ENCODE data around the gene FBXO47.
"Not testable (repeated sequence)": the region's sequence is repeated elsewhere in the genome, so short reads cannot be mapped to it uniquely, and the experiment has no call there.

The FBXO47 gene

DNA sequence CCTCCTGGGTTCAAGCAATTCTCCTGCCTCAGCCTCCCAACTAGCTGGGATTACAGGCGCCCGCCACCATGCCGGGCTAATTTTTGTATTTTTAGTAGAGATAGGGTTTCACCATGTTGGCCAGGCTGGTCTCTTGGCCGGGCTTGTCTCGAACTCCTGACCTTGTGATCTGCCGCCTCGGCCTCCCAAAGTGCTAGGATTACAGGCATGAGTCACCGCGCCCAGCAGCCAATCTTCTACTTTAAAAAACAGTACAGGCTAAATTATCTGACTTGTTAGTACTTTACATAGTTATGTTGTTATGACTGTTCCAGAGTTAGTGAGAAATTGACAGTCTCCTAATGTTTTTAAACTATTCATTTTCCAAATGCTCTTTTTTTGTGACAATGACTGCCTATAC lies 33.2 kb downstream of the FBXO47 start:
- not testable (repeated sequence) for H3K27ac ChIP-seq (ENCODE audit: low read depth, low read length); H3K4me3 ChIP-seq (ENCODE audit: low read length); H3K27me3 ChIP-seq (ENCODE audit: control insufficient read depth, insufficient read depth, low read length); H3K9ac ChIP-seq (ENCODE audit: low read length); H3K36me3 ChIP-seq (ENCODE audit: control insufficient read depth, insufficient read depth, low read length); H3K4me1 ChIP-seq (ENCODE audit: control insufficient read depth, insufficient read depth, low read length)

DNA sequence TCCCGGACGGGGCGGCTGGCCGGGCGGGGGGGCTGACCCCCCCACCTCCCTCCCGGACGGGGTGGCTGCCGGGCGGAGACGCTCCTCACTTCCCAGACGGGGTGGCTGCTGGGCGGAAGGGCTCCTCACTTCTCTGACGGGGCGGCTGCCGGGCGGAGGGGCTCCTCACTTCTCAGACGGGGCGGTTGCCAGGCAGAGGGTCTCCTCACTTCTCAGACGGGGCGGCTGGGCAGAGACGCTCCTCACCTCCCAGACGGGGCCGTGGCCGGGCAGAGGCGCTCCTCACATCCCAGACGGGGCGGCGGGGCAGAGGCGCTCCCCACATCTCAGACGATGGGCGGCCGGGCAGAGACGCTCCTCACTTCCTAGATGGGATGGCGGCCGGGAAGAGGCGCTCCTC lies 36.4 kb downstream of the FBXO47 start:
- not testable (repeated sequence) for H3K27ac ChIP-seq (ENCODE audit: low read depth, low read length); H3K9ac ChIP-seq (ENCODE audit: low read length); H3K4me3 ChIP-seq (ENCODE audit: low read length); H3K4me1 ChIP-seq (ENCODE audit: control insufficient read depth, insufficient read depth, low read length); H3K27me3 ChIP-seq (ENCODE audit: control insufficient read depth, insufficient read depth, low read length); H3K36me3 ChIP-seq (ENCODE audit: control insufficient read depth, insufficient read depth, low read length)

DNA sequence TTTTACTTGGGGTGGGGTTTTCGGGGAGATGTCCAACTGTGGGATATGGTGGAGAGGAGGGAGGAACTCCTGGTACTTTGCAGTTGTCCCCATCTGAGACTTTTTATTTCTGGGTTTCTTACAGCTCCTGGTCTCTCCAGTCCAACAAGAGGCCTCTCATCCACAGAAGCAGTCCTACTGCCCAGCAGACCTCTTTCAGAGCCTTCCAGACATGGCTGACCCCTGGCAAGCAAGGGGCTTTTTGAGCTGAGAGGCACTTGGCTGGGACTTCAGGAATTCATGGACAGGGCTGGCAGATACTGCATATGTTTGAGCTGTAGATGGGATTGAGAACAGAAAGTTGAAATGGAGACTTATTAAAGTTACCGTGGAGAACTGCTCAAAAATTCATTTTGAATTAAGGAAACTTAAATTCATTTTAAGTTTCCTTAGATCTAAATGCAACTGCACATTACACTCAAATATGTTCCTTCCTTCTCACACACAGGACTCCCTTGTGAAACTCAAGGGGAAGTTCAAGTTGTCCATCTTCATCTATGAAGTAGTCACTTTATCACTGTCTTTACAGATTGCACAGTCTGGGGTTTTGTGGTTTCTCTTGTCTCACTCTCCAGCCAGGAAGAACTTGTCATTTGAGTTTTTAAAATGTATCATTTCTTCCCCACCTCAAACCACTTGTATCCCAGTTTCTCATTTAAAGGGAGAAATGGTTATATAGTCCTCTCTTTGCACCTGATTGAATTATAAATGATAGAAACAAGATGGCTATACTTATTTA lies 40.7 kb downstream of the FBXO47 start:
- H3K4me1 ChIP-seq (ENCODE audit: control insufficient read depth, insufficient read depth, low read length): peaks cover 23% of the 10 kb centered on the region
- H3K27me3 ChIP-seq (ENCODE audit: control insufficient read depth, insufficient read depth, low read length): no peaks in the 10 kb centered on the region
- H3K27ac ChIP-seq (ENCODE audit: low read depth, low read length): no peak overlapping the region
- H3K9ac ChIP-seq (ENCODE audit: low read length): no peak overlapping the region
- no peaks in the 10 kb centered on the region for H3K36me3 ChIP-seq (ENCODE audit: control insufficient read depth, insufficient read depth, low read length)
- no peak overlapping the region for H3K4me3 ChIP-seq (ENCODE audit: low read length)

DNA sequence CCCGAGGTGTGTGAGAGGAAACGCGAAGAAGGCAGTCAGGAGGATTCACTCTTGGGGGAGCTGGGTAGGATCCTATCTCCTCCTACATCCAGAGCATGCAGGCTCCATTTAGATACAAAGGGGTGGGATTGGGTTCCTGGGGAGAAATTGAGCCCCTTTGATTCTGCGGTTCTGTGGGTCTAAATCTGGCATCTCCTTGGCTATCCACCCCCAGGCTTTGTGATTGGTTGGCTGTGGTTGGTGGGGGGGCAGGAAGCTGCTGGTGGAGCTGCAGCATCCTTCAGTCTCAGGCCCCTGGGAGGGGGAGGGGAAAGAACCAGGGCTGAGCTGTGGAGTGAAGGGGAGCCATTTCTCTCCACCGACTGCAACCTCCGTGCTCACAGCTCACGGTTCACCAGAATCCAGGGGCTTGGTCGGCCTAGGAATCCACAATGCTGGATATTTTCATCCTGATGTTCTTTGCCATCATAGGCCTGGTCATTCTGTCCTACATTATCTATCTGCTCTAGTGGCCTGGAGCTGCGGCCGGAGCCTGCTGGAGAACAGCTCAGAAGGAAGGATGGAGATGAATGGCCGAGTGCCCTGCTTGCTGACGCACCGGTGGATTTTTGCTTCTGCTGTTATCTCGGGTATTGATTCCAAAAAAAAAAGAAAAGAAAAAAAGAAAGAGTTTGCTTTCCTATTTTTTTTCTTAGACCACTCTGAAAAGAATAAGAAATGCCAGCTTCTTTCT lies 41.8 kb downstream of the FBXO47 start, which contains the start of gene LASP1NB:
LASP1NB (plus strand) TSS at position 352 of the 733 bp plus-strand sequence.
- peak within 1 kb of the TSS; percentile 51 for H3K4me3 ChIP-seq (ENCODE audit: low read length)
- H3K27me3 ChIP-seq (ENCODE audit: control insufficient read depth, insufficient read depth, low read length): no peaks in the 10 kb centered on the region
- H3K9ac ChIP-seq (ENCODE audit: low read length): no peak within 1 kb of the TSS
- H3K4me1 ChIP-seq (ENCODE audit: control insufficient read depth, insufficient read depth, low read length): peaks cover 28% of the 10 kb centered on the region
- no peaks in the 10 kb centered on the region for H3K36me3 ChIP-seq (ENCODE audit: control insufficient read depth, insufficient read depth, low read length)
- H3K27ac ChIP-seq (ENCODE audit: low read depth, low read length): no peak within 1 kb of the TSS

DNA sequence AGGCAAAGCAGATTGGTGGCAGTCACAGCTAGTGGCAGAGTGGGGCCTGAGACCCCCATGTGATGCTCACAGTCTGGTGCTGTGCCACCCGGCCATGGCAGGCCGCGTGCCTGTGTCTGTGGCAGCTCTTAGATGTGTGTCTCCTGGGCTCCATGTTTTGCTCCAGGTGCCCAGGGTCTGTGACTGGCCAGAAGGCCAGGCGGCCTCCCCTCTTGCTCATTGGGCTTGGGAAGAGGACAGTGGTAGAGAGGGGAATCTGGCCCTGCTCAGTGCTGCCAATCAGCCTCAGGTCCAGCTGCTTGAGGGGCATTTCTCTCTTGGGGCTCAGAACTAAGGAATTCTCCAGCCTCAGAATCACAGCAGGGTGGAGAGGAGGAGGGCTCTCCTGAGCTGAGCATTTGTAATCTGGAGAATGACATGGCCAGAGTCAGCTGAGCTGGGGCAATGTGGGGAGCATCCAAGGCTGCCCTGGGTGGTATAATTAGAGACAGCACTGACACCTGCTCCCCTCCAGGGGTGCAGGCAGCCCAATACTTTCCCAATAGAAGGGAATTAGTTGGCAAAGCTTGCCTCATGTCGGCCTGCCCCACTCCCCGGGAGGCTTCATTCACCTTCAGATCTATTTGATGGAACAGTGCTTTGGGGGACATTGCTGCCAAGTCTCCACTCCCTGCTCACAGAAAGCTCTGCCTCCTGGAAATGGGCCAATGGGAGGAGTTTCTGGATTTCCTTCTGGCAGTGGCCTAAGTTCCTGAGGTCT lies 44.5 kb downstream of the FBXO47 start:
- H3K9ac ChIP-seq (ENCODE audit: low read length): no peak overlapping the region
- peaks cover 33% of the 10 kb centered on the region for H3K4me1 ChIP-seq (ENCODE audit: control insufficient read depth, insufficient read depth, low read length)

DNA sequence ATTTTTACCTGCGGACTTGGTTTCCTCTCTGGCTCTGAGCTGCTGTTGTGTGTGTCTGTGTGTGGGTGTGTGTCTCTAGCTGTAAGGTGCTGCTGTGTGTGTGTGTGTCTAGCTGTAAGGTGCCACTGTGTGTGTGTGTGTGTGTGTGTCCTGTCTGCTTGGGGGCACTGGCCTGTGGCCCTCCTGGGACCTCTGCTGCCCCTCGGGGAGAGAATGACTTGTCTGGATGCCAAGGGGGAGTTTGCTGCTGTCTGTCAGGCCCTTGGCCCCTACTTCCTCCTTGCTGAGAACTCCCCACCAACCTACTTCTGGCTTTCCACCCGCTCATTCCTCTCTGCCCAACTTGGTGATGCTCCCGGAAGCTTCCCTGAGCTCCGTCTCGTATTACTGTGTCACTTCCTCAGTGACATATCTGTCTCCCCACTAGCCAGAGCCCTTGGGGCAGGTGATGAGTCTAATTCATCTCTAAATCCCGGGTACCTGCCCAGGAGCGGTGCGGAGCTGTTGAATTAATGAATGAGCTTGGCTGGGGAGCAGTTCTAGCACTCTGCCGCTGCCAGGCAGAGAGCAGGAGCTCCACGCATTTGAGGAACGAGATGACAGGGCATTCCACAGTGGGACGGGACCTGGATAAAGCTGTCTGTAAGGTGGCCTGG lies 45.3 kb downstream of the FBXO47 start:
- H3K27me3 ChIP-seq (ENCODE audit: control insufficient read depth, insufficient read depth, low read length): no peaks in the 10 kb centered on the region
- H3K4me3 ChIP-seq (ENCODE audit: low read length): no peak overlapping the region
- peaks cover 33% of the 10 kb centered on the region for H3K4me1 ChIP-seq (ENCODE audit: control insufficient read depth, insufficient read depth, low read length)
- peak overlapping the region; percentile 77 for H3K27ac ChIP-seq (ENCODE audit: low read depth, low read length)
- peaks cover 19% of the 10 kb centered on the region for H3K36me3 ChIP-seq (ENCODE audit: control insufficient read depth, insufficient read depth, low read length)
- peak overlapping the region; percentile 21 for H3K9ac ChIP-seq (ENCODE audit: low read length)

More for the DNA sequence above, 44.5 kb downstream of the FBXO47 start:
- no peak overlapping the region for H3K4me3 ChIP-seq (ENCODE audit: low read length)
- peaks cover 15% of the 10 kb centered on the region for H3K36me3 ChIP-seq (ENCODE audit: control insufficient read depth, insufficient read depth, low read length)
- no peaks in the 10 kb centered on the region for H3K27me3 ChIP-seq (ENCODE audit: control insufficient read depth, insufficient read depth, low read length)
- peak overlapping the region; percentile 77 for H3K27ac ChIP-seq (ENCODE audit: low read depth, low read length)

DNA sequence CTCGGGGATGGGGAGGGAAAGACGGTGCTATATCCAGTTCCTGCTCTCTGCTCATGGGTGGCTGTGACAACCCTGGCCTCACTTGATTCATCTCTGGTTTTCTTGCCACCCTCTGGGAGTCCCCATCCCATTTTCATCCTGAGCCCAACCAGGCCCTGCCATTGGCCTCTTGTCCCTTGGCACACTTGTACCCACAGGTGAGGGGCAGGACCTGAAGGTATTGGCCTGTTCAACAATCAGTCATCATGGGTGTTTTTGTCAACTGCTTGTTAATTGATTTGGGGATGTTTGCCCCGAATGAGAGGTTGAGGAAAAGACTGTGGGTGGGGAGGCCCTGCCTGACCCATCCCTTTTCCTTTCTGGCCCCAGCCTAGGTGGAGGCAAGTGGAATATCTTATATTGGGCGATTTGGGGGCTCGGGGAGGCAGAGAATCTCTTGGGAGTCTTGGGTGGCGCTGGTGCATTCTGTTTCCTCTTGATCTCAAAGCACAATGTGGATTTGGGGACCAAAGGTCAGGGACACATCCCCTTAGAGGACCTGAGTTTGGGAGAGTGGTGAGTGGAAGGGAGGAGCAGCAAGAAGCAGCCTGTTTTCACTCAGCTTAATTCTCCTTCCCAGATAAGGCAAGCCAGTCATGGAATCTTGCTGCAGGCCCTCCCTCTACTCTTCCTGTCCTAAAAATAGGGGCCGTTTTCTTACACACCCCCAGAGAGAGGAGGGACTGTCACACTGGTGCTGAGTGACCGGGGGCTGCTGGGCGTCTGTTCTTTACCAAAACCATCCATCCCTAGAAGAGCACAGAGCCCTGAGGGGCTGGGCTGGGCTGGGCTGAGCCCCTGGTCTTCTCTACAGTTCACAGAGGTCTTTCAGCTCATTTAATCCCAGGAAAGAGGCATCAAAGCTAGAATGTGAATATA lies 46.6 kb downstream of the FBXO47 start:
- no peaks in the 10 kb centered on the region for H3K27me3 ChIP-seq (ENCODE audit: control insufficient read depth, insufficient read depth, low read length)
- peaks cover 22% of the 10 kb centered on the region for H3K36me3 ChIP-seq (ENCODE audit: control insufficient read depth, insufficient read depth, low read length)

DNA sequence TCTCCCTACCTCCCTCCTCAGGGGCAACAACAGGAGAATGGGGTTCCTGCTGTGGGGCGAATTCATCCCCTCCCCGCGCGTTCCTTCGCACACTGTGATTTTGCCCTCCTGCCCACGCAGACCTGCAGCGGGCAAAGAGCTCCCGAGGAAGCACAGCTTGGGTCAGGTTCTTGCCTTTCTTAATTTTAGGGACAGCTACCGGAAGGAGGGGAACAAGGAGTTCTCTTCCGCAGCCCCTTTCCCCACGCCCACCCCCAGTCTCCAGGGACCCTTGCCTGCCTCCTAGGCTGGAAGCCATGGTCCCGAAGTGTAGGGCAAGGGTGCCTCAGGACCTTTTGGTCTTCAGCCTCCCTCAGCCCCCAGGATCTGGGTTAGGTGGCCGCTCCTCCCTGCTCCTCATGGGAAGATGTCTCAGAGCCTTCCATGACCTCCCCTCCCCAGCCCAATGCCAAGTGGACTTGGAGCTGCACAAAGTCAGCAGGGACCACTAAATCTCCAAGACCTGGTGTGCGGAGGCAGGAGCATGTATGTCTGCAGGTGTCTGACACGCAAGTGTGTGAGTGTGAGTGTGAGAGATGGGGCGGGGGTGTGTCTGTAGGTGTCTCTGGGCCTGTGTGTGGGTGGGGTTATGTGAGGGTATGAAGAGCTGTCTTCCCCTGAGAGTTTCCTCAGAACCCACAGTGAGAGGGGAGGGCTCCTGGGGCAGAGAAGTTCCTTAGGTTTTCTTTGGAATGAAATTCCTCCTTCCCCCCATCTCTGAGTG lies 47.7 kb downstream of the FBXO47 start:
- Histone ChIP-seq H3K9ac (ENCODE audit: low read length) (no peak overlapping the region), H3K27me3 (ENCODE audit: control insufficient read depth, insufficient read depth, low read length) (no peaks in the 10 kb centered on the region), H3K27ac (ENCODE audit: low read depth, low read length) (no peak overlapping the region), H3K4me3 (ENCODE audit: low read length) (no peak overlapping the region), H3K4me1 (ENCODE audit: control insufficient read depth, insufficient read depth, low read length) (peaks cover 29% of the 10 kb centered on the region), H3K36me3 (ENCODE audit: control insufficient read depth, insufficient read depth, low read length) (peaks cover 30% of the 10 kb centered on the region)

More for the DNA sequence above, 46.6 kb downstream of the FBXO47 start:
- H3K4me3 ChIP-seq (ENCODE audit: low read length): no peak overlapping the region
- H3K9ac ChIP-seq (ENCODE audit: low read length): no peak overlapping the region
- H3K27ac ChIP-seq (ENCODE audit: low read depth, low read length): peak overlapping the region; percentile 66
- peaks cover 25% of the 10 kb centered on the region for H3K4me1 ChIP-seq (ENCODE audit: control insufficient read depth, insufficient read depth, low read length)

DNA sequence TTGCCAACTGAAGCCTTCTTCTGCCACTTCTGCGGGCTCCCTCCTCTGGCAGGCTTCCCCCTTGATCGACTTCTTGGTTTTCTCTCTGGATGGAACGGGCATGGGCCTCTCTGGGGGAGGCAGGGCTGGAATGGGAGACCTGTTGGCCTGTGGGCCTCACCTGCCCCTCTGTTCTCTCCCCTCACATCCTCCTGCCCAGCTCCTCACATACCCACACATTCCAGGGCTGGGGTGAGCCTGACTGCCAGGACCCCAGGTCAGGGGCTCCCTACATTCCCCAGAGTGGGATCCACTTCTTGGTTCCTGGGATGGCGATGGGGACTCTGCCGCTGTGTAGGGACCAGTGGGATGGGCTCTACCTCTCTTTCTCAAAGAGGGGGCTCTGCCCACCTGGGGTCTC lies 48.3 kb downstream of the FBXO47 start:
- Histone ChIP-seq H3K27ac (ENCODE audit: low read depth, low read length) (no peak overlapping the region), H3K27me3 (ENCODE audit: control insufficient read depth, insufficient read depth, low read length) (no peaks in the 10 kb centered on the region)

DNA sequence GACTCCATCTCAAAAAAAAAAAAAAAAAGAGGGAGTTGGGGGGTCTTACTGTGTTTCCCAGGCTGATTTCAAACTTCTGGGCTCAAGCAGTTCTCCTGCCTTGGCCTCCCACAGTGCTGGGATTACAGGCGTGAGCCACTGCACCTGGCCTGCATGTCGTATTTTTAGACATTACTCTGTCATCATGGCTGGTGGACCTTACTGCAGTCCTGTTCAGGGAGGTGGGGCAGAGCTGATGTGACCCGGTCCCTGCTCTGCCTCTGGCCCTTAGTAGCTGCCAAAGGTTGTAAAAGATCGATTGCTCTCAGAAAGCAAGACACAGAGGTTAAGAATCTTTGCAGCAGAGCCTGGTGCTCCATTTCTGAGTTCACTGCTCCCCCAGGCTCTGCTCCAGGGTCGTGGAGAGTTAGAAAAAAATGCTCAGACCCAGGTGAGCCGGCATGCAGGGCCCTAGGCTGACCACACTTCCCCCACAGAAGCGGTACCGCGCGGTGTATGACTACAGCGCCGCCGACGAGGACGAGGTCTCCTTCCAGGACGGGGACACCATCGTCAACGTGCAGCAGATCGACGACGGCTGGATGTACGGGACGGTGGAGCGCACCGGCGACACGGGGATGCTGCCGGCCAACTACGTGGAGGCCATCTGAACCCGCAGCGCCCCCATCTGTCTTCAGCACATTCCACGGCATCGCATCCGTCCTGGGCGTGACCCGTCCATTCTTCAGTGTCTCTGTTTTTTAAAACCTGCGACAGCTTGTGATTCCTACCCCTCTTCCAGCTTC lies 48.9 kb downstream of the FBXO47 start:
- H3K27ac ChIP-seq (ENCODE audit: low read depth, low read length): no peak overlapping the region
- no peak overlapping the region for H3K9ac ChIP-seq (ENCODE audit: low read length)
- no peak overlapping the region for H3K4me3 ChIP-seq (ENCODE audit: low read length)
- peaks cover 29% of the 10 kb centered on the region for H3K4me1 ChIP-seq (ENCODE audit: control insufficient read depth, insufficient read depth, low read length)
- H3K27me3 ChIP-seq (ENCODE audit: control insufficient read depth, insufficient read depth, low read length): no peaks in the 10 kb centered on the region
- H3K36me3 ChIP-seq (ENCODE audit: control insufficient read depth, insufficient read depth, low read length): peaks cover 32% of the 10 kb centered on the region

More for the DNA sequence above, 48.3 kb downstream of the FBXO47 start:
- Histone ChIP-seq H3K9ac (ENCODE audit: low read length) (no peak overlapping the region), H3K4me1 (ENCODE audit: control insufficient read depth, insufficient read depth, low read length) (peaks cover 29% of the 10 kb centered on the region), H3K36me3 (ENCODE audit: control insufficient read depth, insufficient read depth, low read length) (peaks cover 32% of the 10 kb centered on the region), H3K4me3 (ENCODE audit: low read length) (no peak overlapping the region)

Data from rectal smooth muscle tissue (tissue), 1 donor.